Neural cell (in vitro differentiated cells): Measurements from ENCODE around the gene PLXNA4. TPM values are rescaled to one million over a fixed set of nuclear protein-coding genes. Genes with fewer than 3 reads are reported as not detected.

ENCODE experiments used
- H2AFZ ChIP-seq: fragments of 200-600, 300-800 bp; sonication (generic), shearing (Covaris generic); 2 replicates; pipeline ENCODE4 v1.6.0; 2014; ENCODE audit warnings: low read depth, mild to moderate bottlenecking, antibody characterized with exemption, low read length, moderate library complexity
- H3F3A ChIP-seq: fragments of 200-600 bp; shearing (Covaris generic); 2 replicates; pipeline ENCODE4 v1.6.1; 2016; ENCODE audit warnings: mild to moderate bottlenecking, moderate library complexity, mixed read lengths, antibody characterized with exemption, low read length; ENCODE audit not compliant: insufficient read depth, poor library complexity, severe bottlenecking
- H3K27ac ChIP-seq: fragments of 200-600, 300-800 bp; sonication (generic), shearing (Covaris generic); 2 replicates; pipeline ENCODE4 v1.5.1; 2014; ENCODE audit warnings: mild to moderate bottlenecking, low read length, moderate library complexity
- H3K27me3 ChIP-seq: fragments of 300-800, 200-600 bp; sonication (generic), shearing (Covaris generic); 2 replicates; pipeline ENCODE4 v1.6.0; 2014; ENCODE audit warnings: mild to moderate bottlenecking, low read depth, low read length, moderate library complexity; ENCODE audit not compliant: insufficient read depth
- H3K36me3 ChIP-seq: fragments of 300-800, 200-600 bp; sonication (generic), shearing (Covaris generic); 2 replicates; pipeline ENCODE4 v1.5.1; 2014; ENCODE audit warnings: mild to moderate bottlenecking, antibody characterized with exemption, low read length, moderate library complexity; ENCODE audit not compliant: insufficient read depth
- H3K4me2 ChIP-seq: fragments of 300-800, 200-600 bp; sonication (generic), shearing (Covaris generic); 2 replicates; pipeline ENCODE4 v1.6.0; 2014; ENCODE audit warnings: mild to moderate bottlenecking, low read length
- H3K4me3 ChIP-seq: fragments of 300-800, 200-600 bp; sonication (generic), shearing (Covaris generic); 2 replicates; pipeline ENCODE4 v1.5.1; 2014; ENCODE audit warnings: mild to moderate bottlenecking, low read length, moderate library complexity
- H3K79me2 ChIP-seq: fragments of 200-600 bp; shearing (Covaris generic); replicated peaks from 2 replicates; pipeline ENCODE4 v1.6.0; 2014; ENCODE audit warnings: mild to moderate bottlenecking, low read length, moderate library complexity; ENCODE audit not compliant: insufficient read depth
- H3K9ac ChIP-seq: fragments of 300-800, 200-600 bp; sonication (generic), shearing (Covaris generic); 2 replicates; pipeline ENCODE4 v1.6.1; 2016; ENCODE audit warnings: mild to moderate bottlenecking, low read length, mixed read lengths
- H3K9me2 ChIP-seq: fragments of 200-600 bp; shearing (Covaris generic); 2 replicates; pipeline ENCODE4 v1.6.1; 2016; ENCODE audit warnings: mild to moderate bottlenecking, low read length, mixed read lengths; ENCODE audit not compliant: insufficient read depth
- H3K9me3 ChIP-seq: fragments of 200-600, 300-800 bp; sonication (generic), shearing (Covaris generic); 2 replicates; pipeline ENCODE4 v1.6.1; 2016; ENCODE audit warnings: mild to moderate bottlenecking, mixed run types, low read length, moderate library complexity, mixed read lengths
- H4K20me1 ChIP-seq: fragments of 200-600 bp; shearing (Covaris generic); 2 replicates; pipeline ENCODE4 v1.6.1; 2016; ENCODE audit warnings: mild to moderate bottlenecking, mixed run types; ENCODE audit not compliant: insufficient read depth
- CTCF ChIP-seq: fragments of 450-650 bp; IDR thresholded peaks from 2 replicates; pipeline ENCODE4 v1.5.1; 2014; ENCODE audit warnings: antibody characterized with exemption, mild to moderate bottlenecking, moderate library complexity; ENCODE audit not compliant: poor library complexity, severe bottlenecking
- EP300 ChIP-seq: fragments of 450-650 bp; conservative IDR thresholded peaks from 2 replicates; pipeline ENCODE4 v1.6.1; 2014; ENCODE audit warnings: antibody characterized with exemption, mild to moderate bottlenecking, moderate library complexity; ENCODE audit not compliant: poor library complexity, severe bottlenecking
- EZH2 ChIP-seq: fragments of 200-600, 300-800 bp; shearing (Covaris generic), sonication (generic); IDR thresholded peaks from 2 replicates; pipeline ENCODE4 v1.6.1; 2014; ENCODE audit warnings: antibody characterized with exemption, low read length, borderline replicate concordance, mild to moderate bottlenecking; ENCODE audit not compliant: insufficient read depth, poor library complexity, severe bottlenecking
- MXI1 ChIP-seq: fragments of 450-650 bp; conservative IDR thresholded peaks from 2 replicates; pipeline ENCODE4 v1.6.1; 2014; ENCODE audit warnings: antibody characterized with exemption, mild to moderate bottlenecking; ENCODE audit not compliant: poor library complexity, severe bottlenecking
- POLR2AphosphoS5 ChIP-seq: IDR thresholded peaks from 2 replicates; pipeline ENCODE4 v1.6.1; 2012
- RAD21 ChIP-seq: fragments of 450-650 bp; conservative IDR thresholded peaks from 2 replicates; pipeline ENCODE4 v1.6.1; 2014; ENCODE audit warnings: antibody characterized with exemption, mild to moderate bottlenecking, moderate library complexity
- REST ChIP-seq: IDR thresholded peaks from 2 replicates; pipeline ENCODE4 v1.6.1; 2012; ENCODE audit warnings: borderline replicate concordance
- SMC3 ChIP-seq: fragments of 450-650 bp; conservative IDR thresholded peaks from 2 replicates; pipeline ENCODE4 v1.6.1; 2014; ENCODE audit warnings: antibody characterized with exemption, mild to moderate bottlenecking, moderate library complexity; ENCODE audit not compliant: poor library complexity
- TAF1 ChIP-seq: IDR thresholded peaks from 2 replicates; pipeline ENCODE4 v1.6.1; 2012; ENCODE audit warnings: low read depth
- polyA plus RNA-seq: library from polyadenylated mRNA; depleted of rRNA; stranded (reverse); fragments of >200 nt; gene quantifications from 2 replicates; pipeline ENCODE4 v1.2.3, GENCODE V29; 2014

The PLXNA4 gene
- polyA plus RNA-seq, 1 donor from 2014 or later = 7.2 TPM

- peak overlapping the region; percentile 28 for H3K27ac ChIP-seq
- H3K36me3 ChIP-seq = no peaks in the 10 kb centered on the region
- no peak overlapping the region for H3K4me2 ChIP-seq
- no peaks in the 10 kb centered on the region for H3K27me3 ChIP-seq
- no peak overlapping the region for H3K9ac ChIP-seq
- TF ChIP-seq MXI1 = no peak
- TF ChIP-seq REST = peak; percentile 49
- peak; percentile 9 for TF ChIP-seq POLR2AphosphoS5
- peak; percentile 15 for TF ChIP-seq EP300
- no peak for TF ChIP-seq CTCF
- H3F3A ChIP-seq = no peaks in the 10 kb centered on the region
- no peaks in the 10 kb centered on the region for H3K9me2 ChIP-seq
- no peak overlapping the region for H3K4me3 ChIP-seq
- no peaks in the 10 kb centered on the region for H4K20me1 ChIP-seq
- peak overlapping the region; percentile 22 for H2AFZ ChIP-seq
- H3K9me3 ChIP-seq = no peaks in the 10 kb centered on the region
- H3K79me2 ChIP-seq = no peaks in the 10 kb centered on the region
These were observed 467.7 kb downstream of the PLXNA4 start for GRCh38 chr7:132108563-132108962.

GRCh38 chr7:132106491-132106890, 469.8 kb downstream of the PLXNA4 start:
- no peak for TF ChIP-seq POLR2AphosphoS5
- no peak for TF ChIP-seq MXI1
- no peak for TF ChIP-seq SMC3
- no peak for TF ChIP-seq EP300
- TF ChIP-seq TAF1 = no peak

GRCh38 chr7:132105096-132105495, 471.2 kb downstream of the PLXNA4 start:
- Histone ChIP-seq H3K36me3 (no peaks in the 10 kb centered on the region), H3K27me3 (no peaks in the 10 kb centered on the region), H4K20me1 (no peaks in the 10 kb centered on the region), H3K9me2 (no peaks in the 10 kb centered on the region), H3F3A (no peaks in the 10 kb centered on the region), H3K79me2 (no peaks in the 10 kb centered on the region), H3K27ac (no peak overlapping the region), H3K4me3 (no peak overlapping the region), H3K4me2 (no peak overlapping the region), H3K9me3 (no peaks in the 10 kb centered on the region), H3K9ac (no peak overlapping the region), H2AFZ (no peak overlapping the region)
- TF ChIP-seq EZH2 (no peak), REST (no peak), SMC3 (no peak), MXI1 (no peak), RAD21 (no peak), POLR2AphosphoS5 (no peak), TAF1 (no peak), CTCF (no peak)

More at GRCh38 chr7:132106491-132106890, 469.8 kb downstream of the PLXNA4 start:
- Histone ChIP-seq H3K9me2 (no peaks in the 10 kb centered on the region), H2AFZ (no peak overlapping the region), H3K9ac (no peak overlapping the region), H3K4me2 (no peak overlapping the region), H4K20me1 (no peaks in the 10 kb centered on the region), H3F3A (no peaks in the 10 kb centered on the region), H3K27me3 (no peaks in the 10 kb centered on the region), H3K27ac (no peak overlapping the region), H3K36me3 (no peaks in the 10 kb centered on the region), H3K4me3 (no peak overlapping the region), H3K79me2 (no peaks in the 10 kb centered on the region), H3K9me3 (no peaks in the 10 kb centered on the region)
